ENCODE measurements around the gene EPAS1. TPM values are rescaled to one million over a fixed set of nuclear protein-coding genes. Genes with fewer than 3 reads are reported as not detected.
A peak's percentile ranks its signal among the peaks of the same experiment; 100 is the strongest.

Gene EPAS1
- total and polyA plus RNA-seq, 9 of the 15 experiments (the other 6 are each of a cell fraction or from before 2014, with no cell fraction given): 0.25 to 11.2 (median 4.1) TPM

DNA sequence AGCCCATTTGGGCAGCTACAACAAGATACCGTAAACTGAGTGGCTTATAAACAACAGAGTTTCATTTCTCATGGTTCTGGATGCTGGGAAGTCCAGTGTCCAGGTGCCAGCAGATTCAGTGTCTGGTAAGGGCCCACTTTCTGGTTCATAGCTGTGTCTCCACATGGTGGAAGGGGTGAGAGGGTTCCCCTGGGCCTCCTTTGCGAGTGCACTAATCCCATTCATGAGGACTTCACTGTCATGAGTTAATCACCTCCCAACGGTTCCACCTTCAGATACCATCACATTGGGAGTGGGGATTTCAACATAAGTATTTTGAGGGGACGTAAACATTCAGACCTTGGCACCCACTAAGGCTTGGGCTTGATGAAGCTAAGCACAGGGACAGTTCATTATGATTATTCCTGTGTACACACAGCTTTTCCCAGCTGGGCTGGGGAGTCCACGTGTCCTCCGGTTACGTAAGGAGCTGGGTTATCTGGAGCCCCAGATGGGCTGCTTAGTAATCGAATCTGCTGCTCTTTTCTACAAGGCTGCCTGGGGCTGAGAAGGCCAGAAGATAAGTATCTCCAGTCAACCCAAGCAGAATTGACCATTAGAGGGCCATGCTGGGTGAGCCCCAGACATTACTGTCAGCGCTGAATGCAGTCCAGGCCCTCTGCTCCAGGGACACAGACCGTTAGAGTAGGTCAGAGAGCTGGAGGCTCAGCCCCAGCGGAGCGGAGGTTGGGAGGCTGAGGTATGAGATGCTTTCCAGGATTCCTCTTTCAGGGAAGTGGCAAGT, 42.7 kb downstream of the EPAS1 start (continued):
- peak; percentile 90; the same call in 1 of the 2 replicates for TF ChIP-seq CTBP1 (IDR thresholded peaks at IDR 0.05; ENCODE audit: borderline replicate concordance)
- TF ChIP-seq ZBTB7A (IDR thresholded peaks at IDR 0.05; ENCODE audit: borderline replicate concordance, control insufficient read depth, low read depth, low read length): no peak; the same call in 1 of the 2 replicates
- 0 out of 2 replicates have a peak, but pooled peaks have one; percentile 5 for TF ChIP-seq ZNF707 (CRISPR knock-in tag; conservative IDR thresholded peaks at IDR 0.05)
- TF ChIP-seq ZNF830 (CRISPR knock-in tag; IDR thresholded peaks at IDR 0.05): 0 out of 2 replicates have a peak, but pooled peaks have one; percentile 52
- TF ChIP-seq, protein P1, sequence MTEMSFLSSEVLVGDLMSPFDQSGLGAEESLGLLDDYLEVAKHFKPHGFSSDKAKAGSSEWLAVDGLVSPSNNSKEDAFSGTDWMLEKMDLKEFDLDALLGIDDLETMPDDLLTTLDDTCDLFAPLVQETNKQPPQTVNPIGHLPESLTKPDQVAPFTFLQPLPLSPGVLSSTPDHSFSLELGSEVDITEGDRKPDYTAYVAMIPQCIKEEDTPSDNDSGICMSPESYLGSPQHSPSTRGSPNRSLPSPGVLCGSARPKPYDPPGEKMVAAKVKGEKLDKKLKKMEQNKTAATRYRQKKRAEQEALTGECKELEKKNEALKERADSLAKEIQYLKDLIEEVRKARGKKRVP (CRISPR knock-in tag; IDR thresholded peaks at IDR 0.05): peak; percentile 79
- no peak; the same call in 1 of the 2 replicates for TF ChIP-seq ZNF79 (CRISPR knock-in tag; IDR thresholded peaks at IDR 0.05; ENCODE audit: low read depth)
- TF ChIP-seq, protein P2, sequence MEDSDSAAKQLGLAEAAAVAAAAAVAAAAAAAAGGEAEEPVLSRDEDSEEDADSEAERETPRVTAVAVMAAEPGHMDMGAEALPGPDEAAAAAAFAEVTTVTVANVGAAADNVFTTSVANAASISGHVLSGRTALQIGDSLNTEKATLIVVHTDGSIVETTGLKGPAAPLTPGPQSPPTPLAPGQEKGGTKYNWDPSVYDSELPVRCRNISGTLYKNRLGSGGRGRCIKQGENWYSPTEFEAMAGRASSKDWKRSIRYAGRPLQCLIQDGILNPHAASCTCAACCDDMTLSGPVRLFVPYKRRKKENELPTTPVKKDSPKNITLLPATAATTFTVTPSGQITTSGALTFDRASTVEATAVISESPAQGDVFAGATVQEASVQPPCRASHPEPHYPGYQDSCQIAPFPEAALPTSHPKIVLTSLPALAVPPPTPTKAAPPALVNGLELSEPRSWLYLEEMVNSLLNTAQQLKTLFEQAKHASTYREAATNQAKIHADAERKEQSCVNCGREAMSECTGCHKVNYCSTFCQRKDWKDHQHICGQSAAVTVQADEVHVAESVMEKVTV (CRISPR knock-in tag; IDR thresholded peaks at IDR 0.05): peak; percentile 45; the same call in 1 of the 2 replicates
- TF ChIP-seq ZNF24 (IDR thresholded peaks at IDR 0.05): peak; percentile 68
- 0 out of 2 replicates have a peak, but pooled peaks have one; percentile 12 for TF ChIP-seq ZNF41 (CRISPR knock-in tag; conservative IDR thresholded peaks at IDR 0.05)
- peak; percentile 92 for TF ChIP-seq FOXM1 (IDR thresholded peaks at IDR 0.05; ENCODE audit: low read depth)
- TF ChIP-seq FOXM1 (CRISPR knock-in tag; IDR thresholded peaks at IDR 0.05; ENCODE audit: low read depth): no peak
- no peak for TF ChIP-seq ZNF140 (CRISPR knock-in tag; IDR thresholded peaks at IDR 0.05)
- TF ChIP-seq NFE2 (IDR thresholded peaks at IDR 0.05; ENCODE audit: low read depth): peak; percentile 75
- TF ChIP-seq, protein P3, sequence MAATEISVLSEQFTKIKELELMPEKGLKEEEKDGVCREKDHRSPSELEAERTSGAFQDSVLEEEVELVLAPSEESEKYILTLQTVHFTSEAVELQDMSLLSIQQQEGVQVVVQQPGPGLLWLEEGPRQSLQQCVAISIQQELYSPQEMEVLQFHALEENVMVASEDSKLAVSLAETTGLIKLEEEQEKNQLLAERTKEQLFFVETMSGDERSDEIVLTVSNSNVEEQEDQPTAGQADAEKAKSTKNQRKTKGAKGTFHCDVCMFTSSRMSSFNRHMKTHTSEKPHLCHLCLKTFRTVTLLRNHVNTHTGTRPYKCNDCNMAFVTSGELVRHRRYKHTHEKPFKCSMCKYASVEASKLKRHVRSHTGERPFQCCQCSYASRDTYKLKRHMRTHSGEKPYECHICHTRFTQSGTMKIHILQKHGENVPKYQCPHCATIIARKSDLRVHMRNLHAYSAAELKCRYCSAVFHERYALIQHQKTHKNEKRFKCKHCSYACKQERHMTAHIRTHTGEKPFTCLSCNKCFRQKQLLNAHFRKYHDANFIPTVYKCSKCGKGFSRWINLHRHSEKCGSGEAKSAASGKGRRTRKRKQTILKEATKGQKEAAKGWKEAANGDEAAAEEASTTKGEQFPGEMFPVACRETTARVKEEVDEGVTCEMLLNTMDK (IDR thresholded peaks at IDR 0.05; ENCODE audit: borderline replicate concordance, insufficient read depth, low read depth, low read length, poor library complexity, severe bottlenecking): no peak
- TF ChIP-seq, protein P4, sequence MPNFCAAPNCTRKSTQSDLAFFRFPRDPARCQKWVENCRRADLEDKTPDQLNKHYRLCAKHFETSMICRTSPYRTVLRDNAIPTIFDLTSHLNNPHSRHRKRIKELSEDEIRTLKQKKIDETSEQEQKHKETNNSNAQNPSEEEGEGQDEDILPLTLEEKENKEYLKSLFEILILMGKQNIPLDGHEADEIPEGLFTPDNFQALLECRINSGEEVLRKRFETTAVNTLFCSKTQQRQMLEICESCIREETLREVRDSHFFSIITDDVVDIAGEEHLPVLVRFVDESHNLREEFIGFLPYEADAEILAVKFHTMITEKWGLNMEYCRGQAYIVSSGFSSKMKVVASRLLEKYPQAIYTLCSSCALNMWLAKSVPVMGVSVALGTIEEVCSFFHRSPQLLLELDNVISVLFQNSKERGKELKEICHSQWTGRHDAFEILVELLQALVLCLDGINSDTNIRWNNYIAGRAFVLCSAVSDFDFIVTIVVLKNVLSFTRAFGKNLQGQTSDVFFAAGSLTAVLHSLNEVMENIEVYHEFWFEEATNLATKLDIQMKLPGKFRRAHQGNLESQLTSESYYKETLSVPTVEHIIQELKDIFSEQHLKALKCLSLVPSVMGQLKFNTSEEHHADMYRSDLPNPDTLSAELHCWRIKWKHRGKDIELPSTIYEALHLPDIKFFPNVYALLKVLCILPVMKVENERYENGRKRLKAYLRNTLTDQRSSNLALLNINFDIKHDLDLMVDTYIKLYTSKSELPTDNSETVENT (CRISPR knock-in tag; IDR thresholded peaks at IDR 0.05): no peak
- TF ChIP-seq, protein P5, sequence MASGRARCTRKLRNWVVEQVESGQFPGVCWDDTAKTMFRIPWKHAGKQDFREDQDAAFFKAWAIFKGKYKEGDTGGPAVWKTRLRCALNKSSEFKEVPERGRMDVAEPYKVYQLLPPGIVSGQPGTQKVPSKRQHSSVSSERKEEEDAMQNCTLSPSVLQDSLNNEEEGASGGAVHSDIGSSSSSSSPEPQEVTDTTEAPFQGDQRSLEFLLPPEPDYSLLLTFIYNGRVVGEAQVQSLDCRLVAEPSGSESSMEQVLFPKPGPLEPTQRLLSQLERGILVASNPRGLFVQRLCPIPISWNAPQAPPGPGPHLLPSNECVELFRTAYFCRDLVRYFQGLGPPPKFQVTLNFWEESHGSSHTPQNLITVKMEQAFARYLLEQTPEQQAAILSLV (tag; IDR thresholded peaks at IDR 0.05): peak; percentile 57; the same call in 1 of the 2 replicates
- peak; percentile 94 for TF ChIP-seq ZNF175 (CRISPR knock-in tag; IDR thresholded peaks at IDR 0.05; ENCODE audit: low read depth)
- TF ChIP-seq MTA2 (IDR thresholded peaks at IDR 0.05; ENCODE audit: low read depth): peak; percentile 94
- TF ChIP-seq COPS2 (conservative IDR thresholded peaks at IDR 0.05): no peak
- peak; percentile 90 for TF ChIP-seq NFIC (IDR thresholded peaks at IDR 0.05)
